Mesenchymal stem cell (in vitro differentiated cells and primary cell): ENCODE results near the gene GPC3.
A peak's percentile ranks its signal among the peaks of the same experiment; 100 is the strongest.
"Not testable (repeated sequence)": the region's sequence is repeated elsewhere in the genome, so short reads cannot be mapped to it uniquely, and the experiment has no call there.

Experiments
- DNase-seq: peaks from one replicate; pipeline ENCODE4 v3.0.0-alpha.2; 2013
- H2AFZ ChIP-seq: one replicate; pipeline ENCODE4 v1.6.1; 2013; ENCODE audit warnings: low read depth, mild to moderate bottlenecking, control low read depth, inconsistent platforms, low read length, moderate library complexity
- H2AK5ac ChIP-seq: 2 replicates; pipeline ENCODE4 v1.6.1; 2013; ENCODE audit warnings: low read length, moderate library complexity, mild to moderate bottlenecking, inconsistent platforms; ENCODE audit not compliant: severe bottlenecking
- H2BK120ac ChIP-seq: one replicate; pipeline ENCODE4 v1.6.1; 2013; ENCODE audit warnings: low read depth, mild to moderate bottlenecking, inconsistent platforms, low read length, moderate library complexity
- H2BK12ac ChIP-seq, 2 experiments: one replicate each; pipeline ENCODE4 v1.6.1; 2013; ENCODE audit warnings: inconsistent platforms in 2 of 2, low read length in 2 of 2, mild to moderate bottlenecking in 2 of 2, moderate library complexity in 2 of 2, control low read depth in 1 of 2
- H2BK15ac ChIP-seq: one replicate; pipeline ENCODE4 v1.6.1; 2013; ENCODE audit warnings: mild to moderate bottlenecking, low read depth, inconsistent platforms; ENCODE audit not compliant: poor library complexity, severe bottlenecking
- H2BK5ac ChIP-seq: 2 replicates; pipeline ENCODE4 v1.6.1; 2013; ENCODE audit warnings: low read depth, mild to moderate bottlenecking, low read length, control low read depth, inconsistent platforms; ENCODE audit not compliant: poor library complexity, severe bottlenecking
- H3K14ac ChIP-seq, 2 experiments: one replicate each; pipeline ENCODE4 v1.6.1; 2013; ENCODE audit warnings: inconsistent platforms in 2 of 2, low read length in 2 of 2, control low read depth in 1 of 2, mild to moderate bottlenecking in 1 of 2, moderate library complexity in 1 of 2
- H3K18ac ChIP-seq, 2 experiments: one replicate each; pipeline ENCODE4 v1.6.1; 2013; ENCODE audit warnings: inconsistent platforms in 2 of 2, low read length in 2 of 2, control low read depth in 1 of 2, low read depth in 1 of 2, mild to moderate bottlenecking in 1 of 2
- H3K23ac ChIP-seq, 2 experiments: one replicate each; pipeline ENCODE4 v1.6.1; 2013; ENCODE audit warnings: inconsistent platforms in 2 of 2, low read length in 2 of 2, mild to moderate bottlenecking in 2 of 2, moderate library complexity in 2 of 2, control low read depth in 1 of 2
- H3K27ac ChIP-seq: 2 replicates; pipeline ENCODE4 v1.5.1; 2013; ENCODE audit warnings: mild to moderate bottlenecking, moderate library complexity, low read length, control low read depth, inconsistent platforms; ENCODE audit not compliant: poor library complexity, severe bottlenecking
- H3K27me3 ChIP-seq, 2 experiments: 2 replicates each; pipeline versions ENCODE4 v1.6.1 to v1.7.0; 2013; ENCODE audit warnings: low read length in 2 of 2, mild to moderate bottlenecking in 2 of 2, moderate library complexity in 2 of 2, control low read depth in 1 of 2, inconsistent platforms in 1 of 2; ENCODE audit not compliant: control insufficient read depth in 1 of 2, insufficient read depth in 1 of 2
- H3K36me3 ChIP-seq, 2 experiments: 2 replicates each; pipeline versions ENCODE4 v1.6.1 to v1.7.0; 2013; ENCODE audit warnings: low read length in 2 of 2, control low read depth in 1 of 2, inconsistent platforms in 1 of 2, low read depth in 1 of 2, mild to moderate bottlenecking in 1 of 2; ENCODE audit not compliant: insufficient read depth in 2 of 2, control insufficient read depth in 1 of 2
- H3K4ac ChIP-seq, 2 experiments: one replicate each; pipeline ENCODE4 v1.6.1; 2013; ENCODE audit warnings: inconsistent platforms in 2 of 2, low read length in 2 of 2, mild to moderate bottlenecking in 2 of 2, moderate library complexity in 2 of 2, control low read depth in 1 of 2, low read depth in 1 of 2
- H3K4me1 ChIP-seq: 2 replicates; pipeline ENCODE4 v1.6.1; 2013; ENCODE audit warnings: low read depth, low read length, control low read depth; ENCODE audit not compliant: control insufficient read depth, insufficient read depth
- H3K4me2 ChIP-seq: 2 replicates; pipeline ENCODE4 v1.6.1; 2013; ENCODE audit warnings: low read length, mild to moderate bottlenecking, inconsistent platforms; ENCODE audit not compliant: poor library complexity, severe bottlenecking
- H3K4me3 ChIP-seq, 2 experiments: 2 replicates each; pipeline versions ENCODE4 v1.5.1 to v1.7.0; 2013; ENCODE audit warnings: low read length in 2 of 2, mild to moderate bottlenecking in 2 of 2, control low read depth in 1 of 2, low read depth in 1 of 2; ENCODE audit not compliant: insufficient read depth in 1 of 2
- H3K79me1 ChIP-seq: replicated peaks from 2 replicates; pipeline ENCODE4 v1.6.1; 2013; ENCODE audit warnings: mild to moderate bottlenecking, control low read depth, low read length, inconsistent platforms; ENCODE audit not compliant: poor library complexity, severe bottlenecking
- H3K9ac ChIP-seq: 2 replicates; pipeline ENCODE4 v1.7.0; 2013; ENCODE audit warnings: mild to moderate bottlenecking, low read length, moderate library complexity
- H3K9me3 ChIP-seq: 2 replicates; pipeline ENCODE4 v1.7.0; 2013; ENCODE audit warnings: mild to moderate bottlenecking, low read length; ENCODE audit not compliant: control insufficient read depth
- H4K8ac ChIP-seq: one replicate; pipeline ENCODE4 v1.6.1; 2013; ENCODE audit warnings: inconsistent platforms, mild to moderate bottlenecking, low read length, moderate library complexity
- H4K91ac ChIP-seq: one replicate; pipeline ENCODE4 v1.6.1; 2013; ENCODE audit warnings: mild to moderate bottlenecking, low read length, inconsistent platforms
- WGBS: methylation state at CpG from one replicate; pipeline ENCODE4 v1.1.7; 2013; ENCODE audit warnings: mixed read lengths; 5-methylcytosine and 5-hydroxymethylcytosine counted together

GPC3 gene

DNA sequence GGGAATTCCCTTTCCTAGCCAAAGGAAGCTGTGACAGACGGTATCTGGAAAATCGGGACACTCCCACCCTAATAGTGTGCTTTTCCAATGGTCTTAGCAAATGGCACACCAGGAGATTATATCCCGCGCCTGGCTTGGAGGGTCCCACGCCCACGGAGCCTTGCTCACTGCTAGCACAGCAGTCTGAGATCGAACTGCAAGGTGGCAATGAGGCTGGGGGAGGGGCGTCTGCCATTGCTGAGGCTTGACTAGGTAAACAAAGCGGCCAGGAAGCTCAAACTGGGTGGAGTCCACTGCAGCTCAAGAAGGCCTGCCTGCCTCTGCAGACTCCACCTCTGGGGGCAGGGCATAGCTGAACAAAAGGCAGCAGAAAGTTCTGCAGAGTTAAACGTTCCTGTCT, 364.0 kb downstream of the GPC3 start:
- not testable (repeated sequence) for H2AK5ac ChIP-seq, H3K36me3 ChIP-seq, H3K9me3 ChIP-seq, H3K4me3 ChIP-seq, H4K8ac ChIP-seq, H2BK15ac ChIP-seq, H3K27ac ChIP-seq, H3K27me3 ChIP-seq, H2BK12ac ChIP-seq, H3K23ac ChIP-seq, H3K79me1 ChIP-seq, DNase-seq, H2BK5ac ChIP-seq, H3K4me2 ChIP-seq, H3K4ac ChIP-seq, H3K18ac ChIP-seq, H3K4me1 ChIP-seq, H3K9ac ChIP-seq, H2BK120ac ChIP-seq, H3K14ac ChIP-seq, H2AFZ ChIP-seq, H4K91ac ChIP-seq
- WGBS, result 92% methylated on average over 8 of the region's 10 CpGs

- no peak overlapping the region for H3K4me2 ChIP-seq
These were observed 373.7 kb downstream of the GPC3 start for GRCh38 chrX:133611676-133612075.

DNA sequence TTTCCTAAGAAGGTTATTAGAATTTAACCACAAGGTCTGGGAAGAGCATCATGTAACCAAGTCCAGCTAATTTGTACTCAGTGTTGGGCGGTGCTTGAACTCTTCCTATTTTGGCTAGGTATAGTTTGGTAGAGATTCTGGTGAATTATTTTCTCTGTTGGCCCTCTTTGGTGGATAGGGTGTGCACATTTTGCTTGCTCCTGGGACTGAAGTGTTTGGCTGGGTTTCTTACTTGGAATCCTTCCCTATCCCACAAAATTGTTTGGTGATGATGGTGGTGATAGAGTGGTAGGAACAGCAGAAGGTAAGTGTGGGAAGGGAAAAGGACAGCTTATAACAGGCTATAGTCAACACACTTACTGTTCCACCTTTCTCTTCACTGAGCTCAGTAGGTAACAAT, 375.3 kb downstream of the GPC3 start:
- 100% methylated on average over 1 of the region's 1 CpG for WGBS
- Histone ChIP-seq H3K4me1 (peaks cover 2% of the 10 kb centered on the region), H3K18ac (no peak overlapping the region), H3K9ac (no peak overlapping the region), H3K4me3 (no peak overlapping the region), H4K91ac (no peak overlapping the region), H2BK120ac (no peak overlapping the region), H2AK5ac (no peak overlapping the region), H4K8ac (no peak overlapping the region), H2BK12ac (no peak overlapping the region), H2BK5ac (no peak overlapping the region), H3K4ac (no peak overlapping the region), H3K79me1 (no peaks in the 10 kb centered on the region), H3K4me2 (no peak overlapping the region), H2AFZ (no peak overlapping the region), H3K27ac (no peak overlapping the region), H3K36me3 (no peaks in the 10 kb centered on the region), H3K14ac (no peak overlapping the region), H3K23ac (no peak overlapping the region), H3K9me3 (peaks cover 16% of the 10 kb centered on the region), H2BK15ac (no peak overlapping the region), H3K27me3 (no peaks in the 10 kb centered on the region)
- no peak for DNase-seq

More at GRCh38 chrX:133611676-133612075, 373.7 kb downstream of the GPC3 start:
- H3K27me3 ChIP-seq, result no peaks in the 10 kb centered on the region
- no peak overlapping the region for H3K4me3 ChIP-seq
- peaks cover 2% of the 10 kb centered on the region for H3K4me1 ChIP-seq
- DNase-seq, result no peak
- no peak overlapping the region for H2AK5ac ChIP-seq
- no peaks in the 10 kb centered on the region for H3K36me3 ChIP-seq
- H2BK15ac ChIP-seq, result no peak overlapping the region
- no peak overlapping the region for H3K18ac ChIP-seq
- H2BK12ac ChIP-seq, result no peak overlapping the region
- no peaks in the 10 kb centered on the region for H3K79me1 ChIP-seq
- H3K9ac ChIP-seq, result no peak overlapping the region
- no peak overlapping the region for H3K14ac ChIP-seq
- H3K9me3 ChIP-seq, result peaks cover 20% of the 10 kb centered on the region
- no peak overlapping the region for H4K8ac ChIP-seq
- H3K27ac ChIP-seq, result no peak overlapping the region
- no peak overlapping the region for H3K23ac ChIP-seq
- no peak overlapping the region for H4K91ac ChIP-seq
- H2AFZ ChIP-seq, result no peak overlapping the region
- no peak overlapping the region for H3K4ac ChIP-seq
- no peak overlapping the region for H2BK5ac ChIP-seq
- WGBS, result no CpG with 5 or more reads among the region's 1 CpG
- H2BK120ac ChIP-seq, result no peak overlapping the region

DNA sequence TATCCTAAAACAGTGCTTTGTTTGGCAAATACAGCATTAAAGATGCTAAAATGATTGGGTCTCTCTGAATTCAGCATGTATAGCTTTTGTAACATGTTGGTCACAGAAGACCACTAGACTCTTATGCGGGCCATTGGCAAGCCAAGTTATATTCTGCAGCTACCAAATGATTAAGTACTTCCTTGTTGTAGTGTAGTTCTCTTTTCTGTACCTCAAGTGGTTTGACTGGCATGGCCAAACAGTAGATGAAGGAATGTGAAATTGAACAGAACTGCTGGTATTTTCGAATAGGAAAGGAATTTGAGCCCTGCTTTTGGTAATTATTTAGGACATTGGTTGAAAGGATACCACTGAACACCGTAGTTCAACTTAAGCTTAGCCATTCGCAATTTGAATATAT, 376.2 kb downstream of the GPC3 start:
- WGBS, result 67% methylated on average over 2 of the region's 4 CpGs

More for the DNA sequence above, 376.2 kb downstream of the GPC3 start:
- Histone ChIP-seq H2BK5ac (no peak overlapping the region), H2BK120ac (no peak overlapping the region), H4K8ac (no peak overlapping the region), H2AFZ (no peak overlapping the region), H2BK15ac (no peak overlapping the region), H3K23ac (no peak overlapping the region), H2AK5ac (no peak overlapping the region), H2BK12ac (no peak overlapping the region), H3K18ac (no peak overlapping the region), H3K4me3 (no peak overlapping the region), H3K4me2 (no peak overlapping the region), H3K14ac (no peak overlapping the region), H3K4me1 (peaks cover 2% of the 10 kb centered on the region), H3K27ac (peak overlapping the region; percentile 35), H3K27me3 (no peaks in the 10 kb centered on the region), H3K9ac (peak overlapping the region; percentile 58), H4K91ac (no peak overlapping the region), H3K9me3 (peaks cover 7% of the 10 kb centered on the region), H3K4ac (no peak overlapping the region), H3K36me3 (no peaks in the 10 kb centered on the region), H3K79me1 (no peaks in the 10 kb centered on the region)
- DNase-seq, result no peak
